ENCODE measurements around the gene DPF3.

The DPF3 gene

GRCh38 chr14:72810201-72810600, 83.7 kb downstream of the DPF3 start:
- Histone ChIP-seq H3K4me3 (ENCODE audit: low read depth in 1 of 5, low read length in 5 of 5) (no peak overlapping the region), H3K9ac (ENCODE audit: low read length in 5 of 5) (no peak overlapping the region), H3K36me3 (ENCODE audit: control insufficient read depth in 5 of 5, insufficient read depth in 5 of 5, low read length in 5 of 5) (no peaks in the 10 kb centered on the region), H3K9me3 (ENCODE audit: control insufficient read depth in 5 of 5, low read length in 5 of 5) (no peaks in the 10 kb centered on the region), H3K27me3 (ENCODE audit: control insufficient read depth in 5 of 5, insufficient read depth in 4 of 5, low read length in 5 of 5) (no peaks in the 10 kb centered on the region), H3K27ac (ENCODE audit: low read depth, low read length) (no peak overlapping the region), H3K4me1 (ENCODE audit: control insufficient read depth in 5 of 5, insufficient read depth in 5 of 5, low read length in 5 of 5) (no peaks in the 10 kb centered on the region)

DNA sequence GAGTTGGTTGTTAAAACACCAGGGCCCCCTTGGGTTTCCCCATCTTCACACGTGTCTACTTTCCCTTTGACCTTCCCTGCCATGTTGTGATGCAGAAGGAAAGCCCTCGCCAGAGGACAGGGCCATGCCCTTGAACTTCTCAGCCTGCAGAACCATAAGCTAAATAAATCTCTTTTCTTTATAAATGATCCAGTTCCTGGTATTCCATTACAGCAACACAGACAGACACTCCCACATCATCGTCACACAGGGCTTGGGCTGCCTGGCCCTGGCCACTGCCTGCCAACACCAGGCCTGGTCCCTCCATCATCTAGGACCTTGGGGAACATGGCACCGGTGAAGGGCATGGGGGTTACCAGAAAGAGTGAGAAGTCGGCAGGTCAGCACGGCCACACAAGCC, 84.8 kb downstream of the DPF3 start:
- Histone ChIP-seq H3K27me3 (ENCODE audit: control insufficient read depth in 5 of 5, insufficient read depth in 4 of 5, low read length in 5 of 5) (no peaks in the 10 kb centered on the region), H3K4me3 (ENCODE audit: low read depth in 1 of 5, low read length in 5 of 5) (no peak overlapping the region), H3K9ac (ENCODE audit: low read length in 5 of 5) (no peak overlapping the region), H3K9me3 (ENCODE audit: control insufficient read depth in 5 of 5, low read length in 5 of 5) (no peaks in the 10 kb centered on the region), H3K36me3 (ENCODE audit: control insufficient read depth in 5 of 5, insufficient read depth in 5 of 5, low read length in 5 of 5) (no peaks in the 10 kb centered on the region), H3K27ac (ENCODE audit: low read depth, low read length) (no peak overlapping the region), H3K4me1 (ENCODE audit: control insufficient read depth in 5 of 5, insufficient read depth in 5 of 5, low read length in 5 of 5) (no peaks in the 10 kb centered on the region)

DNA sequence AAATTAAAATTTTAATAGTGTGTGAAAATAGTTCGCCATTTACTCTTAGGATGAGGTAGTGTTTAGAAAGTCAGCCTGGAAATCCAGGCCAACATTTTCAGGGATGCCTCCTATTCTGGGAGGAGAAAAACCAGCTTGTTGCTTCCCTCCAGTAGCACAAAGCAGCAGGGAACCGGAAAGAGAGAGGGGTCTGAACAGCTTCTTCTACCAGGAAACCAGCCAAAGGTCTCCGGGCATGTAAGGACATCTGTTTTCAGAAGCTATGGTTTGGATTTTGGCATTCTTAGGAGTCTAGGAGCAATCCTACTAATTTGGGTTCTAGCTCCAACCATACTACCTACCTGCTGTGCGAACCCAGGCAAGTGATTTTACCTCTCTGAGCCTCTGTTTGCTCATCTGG, 85.3 kb downstream of the DPF3 start:
- no peaks in the 10 kb centered on the region for H3K4me1 ChIP-seq (ENCODE audit: control insufficient read depth in 5 of 5, insufficient read depth in 5 of 5, low read length in 5 of 5)
- H3K27ac ChIP-seq (ENCODE audit: low read depth, low read length), result no peak overlapping the region
- no peaks in the 10 kb centered on the region for H3K27me3 ChIP-seq (ENCODE audit: control insufficient read depth in 5 of 5, insufficient read depth in 4 of 5, low read length in 5 of 5)
- no peak overlapping the region for H3K4me3 ChIP-seq (ENCODE audit: low read depth in 1 of 5, low read length in 5 of 5)
- H3K9me3 ChIP-seq (ENCODE audit: control insufficient read depth in 5 of 5, low read length in 5 of 5), result no peaks in the 10 kb centered on the region
- no peaks in the 10 kb centered on the region for H3K36me3 ChIP-seq (ENCODE audit: control insufficient read depth in 5 of 5, insufficient read depth in 5 of 5, low read length in 5 of 5)
- H3K9ac ChIP-seq (ENCODE audit: low read length in 5 of 5), result no peak overlapping the region

GRCh38 chr14:72802588-72802946, 91.3 kb downstream of the DPF3 start:
- Histone ChIP-seq H3K27ac (ENCODE audit: low read depth, low read length) (no peak overlapping the region), H3K9ac (ENCODE audit: low read length in 5 of 5) (no peak overlapping the region), H3K9me3 (ENCODE audit: control insufficient read depth in 5 of 5, low read length in 5 of 5) (peaks cover 0 to 3% (median 0%) of the 10 kb centered on the region in 5 donors), H3K27me3 (ENCODE audit: control insufficient read depth in 5 of 5, insufficient read depth in 4 of 5, low read length in 5 of 5) (no peaks in the 10 kb centered on the region), H3K36me3 (ENCODE audit: control insufficient read depth in 5 of 5, insufficient read depth in 5 of 5, low read length in 5 of 5) (no peaks in the 10 kb centered on the region), H3K4me1 (ENCODE audit: control insufficient read depth in 5 of 5, insufficient read depth in 5 of 5, low read length in 5 of 5) (no peaks in the 10 kb centered on the region), H3K4me3 (ENCODE audit: low read depth in 1 of 5, low read length in 5 of 5) (no peak overlapping the region)

DNA sequence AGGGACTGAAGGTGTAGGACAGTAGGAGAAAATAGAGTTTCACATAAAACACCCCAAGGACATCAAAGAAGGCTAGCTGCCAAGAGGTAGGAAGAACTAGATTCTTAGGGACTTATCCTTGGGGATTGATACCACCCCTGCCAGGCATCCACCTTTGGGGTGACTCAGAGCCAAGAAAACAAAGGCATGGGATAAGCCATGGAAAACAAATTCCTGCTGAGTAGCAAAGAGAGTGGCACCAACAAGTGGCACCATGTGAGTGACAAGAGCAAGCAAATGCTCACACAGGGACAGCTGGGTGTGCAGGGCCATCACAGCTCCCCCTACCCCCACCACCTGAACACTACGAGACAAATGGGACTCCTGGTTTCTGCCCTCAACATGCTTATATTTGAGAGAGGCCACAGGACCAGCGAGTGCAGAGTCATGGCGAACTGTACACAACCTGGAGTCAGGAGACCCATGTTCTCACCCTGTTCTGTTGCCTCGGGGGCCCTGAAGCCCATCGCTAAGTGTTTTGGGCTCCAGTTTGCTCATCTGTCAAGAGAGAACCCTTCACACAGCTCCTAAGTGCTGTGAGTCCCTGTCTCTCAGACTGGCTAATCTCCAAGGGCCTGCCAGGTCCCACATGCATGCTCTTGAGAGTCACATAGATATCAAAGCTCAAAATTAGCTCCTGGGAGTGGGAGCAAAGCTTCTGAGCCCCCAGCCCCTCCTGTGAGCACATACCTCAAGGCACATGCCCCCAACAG, 91.9 kb downstream of the DPF3 start:
- H3K9me3 ChIP-seq (ENCODE audit: control insufficient read depth in 5 of 5, low read length in 5 of 5), result peaks cover 0 to 3% (median 0%) of the 10 kb centered on the region in 5 donors
- H3K36me3 ChIP-seq (ENCODE audit: control insufficient read depth in 5 of 5, insufficient read depth in 5 of 5, low read length in 5 of 5), result no peaks in the 10 kb centered on the region
- no peaks in the 10 kb centered on the region for H3K27me3 ChIP-seq (ENCODE audit: control insufficient read depth in 5 of 5, insufficient read depth in 4 of 5, low read length in 5 of 5)
- no peak overlapping the region for H3K27ac ChIP-seq (ENCODE audit: low read depth, low read length)
- no peak overlapping the region for H3K4me3 ChIP-seq (ENCODE audit: low read depth in 1 of 5, low read length in 5 of 5)
- H3K9ac ChIP-seq (ENCODE audit: low read length in 5 of 5), result no peak overlapping the region
- H3K4me1 ChIP-seq (ENCODE audit: control insufficient read depth in 5 of 5, insufficient read depth in 5 of 5, low read length in 5 of 5), result no peaks in the 10 kb centered on the region

DNA sequence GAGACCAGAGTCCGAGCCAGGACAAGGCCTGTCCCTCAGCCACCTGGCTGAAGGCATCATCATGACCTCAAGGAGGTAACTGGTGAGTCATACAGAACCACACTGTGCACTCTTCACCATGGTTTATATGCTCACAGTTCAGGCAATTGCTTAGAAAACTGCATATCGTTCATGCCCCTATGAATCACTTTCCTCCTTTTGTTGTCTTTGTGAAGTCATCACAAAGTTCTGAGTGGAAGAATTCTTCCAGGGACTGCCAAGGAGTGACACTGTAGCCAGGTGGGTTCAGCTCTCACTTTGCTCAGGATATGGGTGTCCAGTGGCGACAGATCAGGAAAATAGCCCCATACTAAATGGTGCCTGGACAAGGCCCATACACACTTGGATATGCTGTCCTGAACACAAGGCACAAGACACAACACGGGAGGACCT, 92.5 kb downstream of the DPF3 start:
- Histone ChIP-seq H3K9ac (ENCODE audit: low read length in 5 of 5) (no peak overlapping the region), H3K27ac (ENCODE audit: low read depth, low read length) (no peak overlapping the region), H3K36me3 (ENCODE audit: control insufficient read depth in 5 of 5, insufficient read depth in 5 of 5, low read length in 5 of 5) (no peaks in the 10 kb centered on the region), H3K4me3 (ENCODE audit: low read depth in 1 of 5, low read length in 5 of 5) (no peak overlapping the region), H3K9me3 (ENCODE audit: control insufficient read depth in 5 of 5, low read length in 5 of 5) (peaks cover 0 to 3% (median 0%) of the 10 kb centered on the region in 5 donors), H3K27me3 (ENCODE audit: control insufficient read depth in 5 of 5, insufficient read depth in 4 of 5, low read length in 5 of 5) (no peaks in the 10 kb centered on the region), H3K4me1 (ENCODE audit: control insufficient read depth in 5 of 5, insufficient read depth in 5 of 5, low read length in 5 of 5) (no peaks in the 10 kb centered on the region)

- Histone ChIP-seq H3K4me1 (ENCODE audit: control insufficient read depth in 5 of 5, insufficient read depth in 5 of 5, low read length in 5 of 5) (no peaks in the 10 kb centered on the region), H3K27ac (ENCODE audit: low read depth, low read length) (no peak overlapping the region), H3K9me3 (ENCODE audit: control insufficient read depth in 5 of 5, low read length in 5 of 5) (peaks cover 0 to 3% (median 0%) of the 10 kb centered on the region in 5 donors), H3K36me3 (ENCODE audit: control insufficient read depth in 5 of 5, insufficient read depth in 5 of 5, low read length in 5 of 5) (no peaks in the 10 kb centered on the region), H3K27me3 (ENCODE audit: control insufficient read depth in 5 of 5, insufficient read depth in 4 of 5, low read length in 5 of 5) (no peaks in the 10 kb centered on the region), H3K9ac (ENCODE audit: low read length in 5 of 5) (no peak overlapping the region), H3K4me3 (ENCODE audit: low read depth in 1 of 5, low read length in 5 of 5) (no peak overlapping the region)
Observed at GRCh38 chr14:72800848-72801370, 93.0 kb downstream of the DPF3 start.

DNA sequence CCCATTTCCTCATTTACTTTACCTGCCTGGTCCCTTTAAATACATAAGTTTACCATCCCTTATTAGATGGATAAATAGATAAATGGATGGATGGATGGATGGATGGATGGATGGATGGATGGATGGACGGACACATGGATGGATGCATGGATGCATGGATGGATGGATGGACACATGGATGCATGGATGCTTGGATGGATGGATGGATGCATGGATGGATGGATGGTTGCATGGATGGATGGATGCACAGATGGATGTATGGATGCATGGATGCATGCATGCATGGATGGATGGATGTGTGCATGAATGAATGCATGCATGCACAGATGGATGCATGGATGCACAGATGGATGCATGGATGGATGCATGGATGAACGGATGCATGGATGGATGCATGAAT, 93.6 kb downstream of the DPF3 start:
- Histone ChIP-seq H3K4me3 (ENCODE audit: low read depth in 1 of 5, low read length in 5 of 5) (no peak overlapping the region), H3K27me3 (ENCODE audit: control insufficient read depth in 5 of 5, insufficient read depth in 4 of 5, low read length in 5 of 5) (no peaks in the 10 kb centered on the region), H3K36me3 (ENCODE audit: control insufficient read depth in 5 of 5, insufficient read depth in 5 of 5, low read length in 5 of 5) (no peaks in the 10 kb centered on the region), H3K27ac (ENCODE audit: low read depth, low read length) (no peak overlapping the region), H3K9me3 (ENCODE audit: control insufficient read depth in 5 of 5, low read length in 5 of 5) (peaks cover 0 to 3% (median 0%) of the 10 kb centered on the region in 5 donors), H3K4me1 (ENCODE audit: control insufficient read depth in 5 of 5, insufficient read depth in 5 of 5, low read length in 5 of 5) (no peaks in the 10 kb centered on the region), H3K9ac (ENCODE audit: low read length in 5 of 5) (no peak overlapping the region)

- no peak overlapping the region for H3K4me3 ChIP-seq (ENCODE audit: low read depth in 1 of 5, low read length in 5 of 5)
- H3K27ac ChIP-seq (ENCODE audit: low read depth, low read length), result no peak overlapping the region
- peaks cover 0 to 3% (median 0%) of the 10 kb centered on the region in 5 donors for H3K9me3 ChIP-seq (ENCODE audit: control insufficient read depth in 5 of 5, low read length in 5 of 5)
- no peak overlapping the region for H3K9ac ChIP-seq (ENCODE audit: low read length in 5 of 5)
- peaks cover 0 to 6% (median 0%) of the 10 kb centered on the region in 5 donors for H3K4me1 ChIP-seq (ENCODE audit: control insufficient read depth in 5 of 5, insufficient read depth in 5 of 5, low read length in 5 of 5)
- no peaks in the 10 kb centered on the region for H3K36me3 ChIP-seq (ENCODE audit: control insufficient read depth in 5 of 5, insufficient read depth in 5 of 5, low read length in 5 of 5)
- no peaks in the 10 kb centered on the region for H3K27me3 ChIP-seq (ENCODE audit: control insufficient read depth in 5 of 5, insufficient read depth in 4 of 5, low read length in 5 of 5)
Observed at GRCh38 chr14:72796935-72797334, 97.0 kb downstream of the DPF3 start.

GRCh38 chr14:72793156-72793939, 100.6 kb downstream of the DPF3 start:
- Histone ChIP-seq H3K9me3 (ENCODE audit: control insufficient read depth in 5 of 5, low read length in 5 of 5) (no peaks in the 10 kb centered on the region), H3K36me3 (ENCODE audit: control insufficient read depth in 5 of 5, insufficient read depth in 5 of 5, low read length in 5 of 5) (no peaks in the 10 kb centered on the region), H3K4me3 (ENCODE audit: low read depth in 1 of 5, low read length in 5 of 5) (no peak overlapping the region), H3K4me1 (ENCODE audit: control insufficient read depth in 5 of 5, insufficient read depth in 5 of 5, low read length in 5 of 5) (peaks cover 0 to 6% (median 0%) of the 10 kb centered on the region in 5 donors), H3K27me3 (ENCODE audit: control insufficient read depth in 5 of 5, insufficient read depth in 4 of 5, low read length in 5 of 5) (no peaks in the 10 kb centered on the region), H3K27ac (ENCODE audit: low read depth, low read length) (no peak overlapping the region), H3K9ac (ENCODE audit: low read length in 5 of 5) (no peak overlapping the region)

Data from subcutaneous abdominal adipose tissue (tissue), 5 donors.